K562 (cell line): Measurements from ENCODE around the gene ELOVL5. TPM values are rescaled to one million over a fixed set of nuclear protein-coding genes. Genes with fewer than 3 reads are reported as not detected.

Experiments used
- ATF7 ChIP-seq: fragments of 450-650 bp; IDR thresholded peaks from 2 replicates; pipeline ENCODE4 v1.7.1; 2014; ENCODE audit warnings: mild to moderate bottlenecking, moderate library complexity
- CBX1 ChIP-seq: sonication (generic); IDR thresholded peaks from 2 replicates; pipeline ENCODE4 v1.6.1; 2016; ENCODE audit warnings: antibody characterized with exemption, low read depth, mild to moderate bottlenecking
- CEBPG ChIP-seq, 3 experiments: fragments of 200-800 bp in 1 of 3; sonication (Bioruptor generic) in 1 of 3; sonication (generic) in 1 of 3; formaldehyde crosslinking in 1 of 3; IDR thresholded peaks in 2 of 3; conservative IDR thresholded peaks in 1 of 3; 2 replicates each; pipeline versions ENCODE4 v1.6.1 to v1.8.0; 2016 to 2022; ENCODE audit warnings: missing compliant biosample characterization in 2 of 3, missing genetic modification characterization in 2 of 3, mild to moderate bottlenecking in 1 of 3, missing genetic modification reagents in 1 of 3
- CREB3 ChIP-seq: fragments of 450-650 bp; conservative IDR thresholded peaks from 2 replicates; pipeline ENCODE4 v1.6.1; 2016; ENCODE audit warnings: missing genetic modification characterization, low read depth, mild to moderate bottlenecking, missing compliant biosample characterization, moderate library complexity
- ESRRB ChIP-seq: fragments of 250-450 bp; sonication (Bioruptor Pico); IDR thresholded peaks from 2 replicates; pipeline ENCODE4 v1.5.0; 2020; ENCODE audit warnings: mild to moderate bottlenecking, moderate library complexity, borderline replicate concordance
- GABPB2 ChIP-seq: fragments of 250-450 bp; sonication (Bioruptor Pico); conservative IDR thresholded peaks from 2 replicates; pipeline ENCODE4 v1.5.1; 2021; ENCODE audit warnings: mild to moderate bottlenecking
- HBP1 ChIP-seq: fragments of 450-650 bp; formaldehyde crosslinking; IDR thresholded peaks from 2 replicates; pipeline ENCODE4 v1.4.0; 2022; ENCODE audit warnings: missing genetic modification characterization
- HDAC6 ChIP-seq: IDR thresholded peaks from 2 replicates; pipeline ENCODE4 v1.6.1; 2012; ENCODE audit warnings: low read depth, mild to moderate bottlenecking, control low read depth, inconsistent platforms, low read length, moderate library complexity
- HLTF ChIP-seq: fragments of 450-650 bp; IDR thresholded peaks from 2 replicates; pipeline ENCODE4 v1.6.1; 2016
- HMGN3 ChIP-seq: IDR thresholded peaks from 2 replicates; pipeline ENCODE4 v1.6.1; 2011; ENCODE audit warnings: borderline replicate concordance, low read depth, mild to moderate bottlenecking, mixed read lengths, low read length; ENCODE audit not compliant: insufficient read length; ENCODE audit errors: extremely low read depth
- HSF4 ChIP-seq: fragments of 250-450 bp; sonication (Bioruptor Pico); IDR thresholded peaks from 2 replicates; pipeline ENCODE4 v2.1.2; 2022; ENCODE audit warnings: mild to moderate bottlenecking, moderate library complexity, borderline replicate concordance
- MAFG ChIP-seq: fragments of 450-650 bp; conservative IDR thresholded peaks from 2 replicates; pipeline ENCODE4 v1.6.1; 2016; ENCODE audit warnings: missing genetic modification characterization, missing compliant biosample characterization
- NBN ChIP-seq: fragments of 450-650 bp; IDR thresholded peaks from 2 replicates; pipeline ENCODE4 v1.6.1; 2016; ENCODE audit warnings: low read depth, mild to moderate bottlenecking
- NR2C2 ChIP-seq, 2 experiments: fragments of 200-800 bp in 1 of 2; sonication (Bioruptor generic) in 1 of 2; sonication (generic) in 1 of 2; formaldehyde crosslinking in 1 of 2; IDR thresholded peaks; 2 replicates each; pipeline versions ENCODE4 v1.6.1 to v1.8.0; 2016 to 2022; ENCODE audit warnings: mild to moderate bottlenecking in 1 of 2, missing compliant biosample characterization in 1 of 2, missing genetic modification characterization in 1 of 2, missing genetic modification reagents in 1 of 2
- RERE ChIP-seq: sonication (generic); formaldehyde crosslinking; IDR thresholded peaks from 2 replicates; pipeline ENCODE4 v1.8.0; 2023; ENCODE audit warnings: missing genetic modification reagents, mild to moderate bottlenecking, borderline replicate concordance
- TEAD4 ChIP-seq, 2 experiments: sonication (generic) in 1 of 2; formaldehyde crosslinking in 1 of 2; IDR thresholded peaks; 2 replicates each; pipeline versions ENCODE4 v1.6.1 to v1.8.0; 2012 to 2022; ENCODE audit warnings: borderline replicate concordance in 1 of 2, inconsistent platforms in 1 of 2, low read length in 1 of 2, mild to moderate bottlenecking in 1 of 2, missing genetic modification reagents in 1 of 2
- ZNF140 ChIP-seq: fragments of 250-450 bp; sonication (Bioruptor Pico); IDR thresholded peaks from 2 replicates; pipeline ENCODE4 v1.8.0; 2021; ENCODE audit warnings: moderate library complexity, mild to moderate bottlenecking, inconsistent platforms
- ZNF384 ChIP-seq: IDR thresholded peaks from 2 replicates; pipeline ENCODE4 v1.6.1; 2012; ENCODE audit warnings: low read depth, low read length, improper control_type of control experiment
- polyA plus RNA-seq, 8 experiments: library from polyadenylated mRNA; depleted of rRNA in 4 of 8; stranded (reverse) in 5 of 8; unstranded in 3 of 8; fragments of >200 nt; fragmentation: Nextera tagmentation in 2 of 8; fragmentation: Illumina TruSeq in 1 of 8; extraction: Ambion mirVana in 2 of 8; extraction: Trizol in 1 of 8; gene quantifications; 2 replicates each; pipeline versions ENCODE4 v1.2.1 to v1.2.3, GENCODE V29; 2011 to 2014; ENCODE audit warnings: inconsistent platforms in 1 of 8, missing spikeins in 1 of 8
- total RNA-seq, 7 experiments: library from RNA; depleted of rRNA in 6 of 7; stranded (reverse); fragments of >200 nt in 6 of 7; fragmentation: Illumina TruSeq in 2 of 7; extraction: Trizol in 2 of 7; gene quantifications; 2 replicates each; pipeline versions ENCODE4 v1.2.1 to v1.2.3, GENCODE V29; 2011 to 2021; ENCODE audit warnings: low replicate concordance in 1 of 7

ELOVL5 gene
- total and polyA plus RNA-seq, 9 of the 15 experiments (the other 6 are each of a cell fraction or from before 2014, with no cell fraction given): 70.6 to 245 (median 132) TPM

- TF ChIP-seq CBX1: peak; percentile 77; the same call in 1 of the 2 replicates
- TF ChIP-seq ESRRB (CRISPR knock-in tag): no peak
- TF ChIP-seq ZNF140 (CRISPR knock-in tag): no peak
- peak; percentile 83; the same call in 1 of the 2 replicates for TF ChIP-seq NR2C2 (CRISPR knock-in tag; IDR thresholded peaks at IDR 0.05)
- TF ChIP-seq NR2C2 (tag; IDR thresholded peaks at IDR 0.05): peak; percentile 87
- no peak for TF ChIP-seq HSF4 (CRISPR knock-in tag)
- TF ChIP-seq MAFG: no peak
- peak; percentile 77; the same call in 1 of the 2 replicates for TF ChIP-seq NBN
- TF ChIP-seq HLTF: peak; percentile 42; the same call in 1 of the 2 replicates
- peak; percentile 27; the same call in 1 of the 2 replicates for TF ChIP-seq CEBPG (CRISPR knock-in tag; IDR thresholded peaks at IDR 0.05)
- 0 out of 4 replicates have a peak, but pooled peaks of 1 of the 2 experiments have one; percentile 4 for TF ChIP-seq CEBPG (tag; conservative IDR thresholded peaks at IDR 0.05 in 1 of 2, IDR thresholded peaks at IDR 0.05 in 1 of 2)
- TF ChIP-seq TEAD4 (IDR thresholded peaks at IDR 0.05; ENCODE audit: low read length): peak; percentile 14
- no peak for TF ChIP-seq TEAD4 (CRISPR knock-in tag; IDR thresholded peaks at IDR 0.05; ENCODE audit: borderline replicate concordance)
- no peak for TF ChIP-seq GABPB2
- TF ChIP-seq HBP1: peak; percentile 93; the same call in 1 of the 2 replicates
- no peak for TF ChIP-seq ZNF384
- TF ChIP-seq RERE (CRISPR knock-in tag): no peak
- no peak for TF ChIP-seq CREB3 (tag)
- TF ChIP-seq HMGN3: peak; percentile 94
- peak; percentile 68 for TF ChIP-seq ATF7
- no peak for TF ChIP-seq HDAC6
These were observed 10.5 kb upstream of the ELOVL5 start (continued) for GRCh38 chr6:53359095-53359842.
